Testis (tissue), 3 donors: ENCODE measurements around the gene ZNF740. TPM values are rescaled to one million over a fixed set of nuclear protein-coding genes. Genes with fewer than 3 reads are reported as not detected.

Experiments
- DNase-seq: peaks from one replicate; pipeline ENCODE4 v3.0.0-alpha.2; 2019
- H3K27ac ChIP-seq, 2 donors: fragments of 200-600 bp; sonication (generic); one replicate each; pipeline ENCODE4 v1.5.1; 2019
- H3K27me3 ChIP-seq: fragments of 200-600 bp; sonication (generic); one replicate; pipeline ENCODE4 v1.5.1; 2019
- H3K36me3 ChIP-seq: fragments of 200-600 bp; sonication (generic); one replicate; pipeline ENCODE4 v1.5.1; 2017; ENCODE audit warnings: low read depth; ENCODE audit errors: missing control alignments
- H3K4me1 ChIP-seq: fragments of 200-600 bp; sonication (generic); one replicate; pipeline ENCODE4 v1.5.1; 2019
- H3K4me3 ChIP-seq, 2 donors: fragments of 200-600 bp; sonication (generic); one replicate each; pipeline ENCODE4 v1.5.1; 2017 to 2019
- H3K9me3 ChIP-seq: fragments of 200-600 bp; sonication (generic); one replicate; pipeline ENCODE4 v1.5.1; 2017
- CTCF ChIP-seq, 3 experiments: fragments of 450-650 bp in 2 of 3; fragments of 200-600 bp in 1 of 3; sonication (generic) in 1 of 3; IDR thresholded peaks; one replicate each; pipeline ENCODE4 v1.5.1; 2016 to 2019; ENCODE audit warnings: antibody characterized with exemption in 3 of 3, mild to moderate bottlenecking in 2 of 3, moderate library complexity in 1 of 3
- POLR2A ChIP-seq: fragments of 450-650 bp; IDR thresholded peaks from one replicate; pipeline ENCODE4 v1.6.1; 2017; ENCODE audit warnings: antibody characterized with exemption, mild to moderate bottlenecking, moderate library complexity
- WGBS, 2 donors: methylation state at CpG; one replicate each; pipeline ENCODE4 v1.1.5; 2018; 5-methylcytosine and 5-hydroxymethylcytosine counted together
- intact Hi-C: fragments of 100-400 bp; cut with DNase I; formaldehyde crosslinking; loops from one replicate; pipeline ENCODE4 v1.15.1; 2023; ENCODE audit warnings: low total_unique reads
- polyA plus RNA-seq: library from polyadenylated mRNA; stranded (reverse); fragments of 350-450 nt; fragmentation: Illumina TruSeq; extraction: RNeasy Lipid Tissue Mini Kit (QIAGEN cat#74804); gene quantifications from one replicate; pipeline ENCODE4 v1.2.3, GENCODE V29; 2014; ENCODE audit warnings: low read depth, low replicate concordance; ENCODE audit not compliant: insufficient read depth
- total RNA-seq, 2 donors: library from RNA; depleted of rRNA; stranded (reverse); fragments of >200 nt; gene quantifications; one replicate each; pipeline ENCODE4 v1.2.3, GENCODE V29; 2016

ZNF740 gene
- total and polyA plus RNA-seq, 3 donors from 2014 or later = 15.6 to 27.2 (median 19.8) TPM

GRCh38 chr12:53222806-53223261 lies 42.3 kb downstream of the ZNF740 start:
- Histone ChIP-seq H3K4me3 (no peak overlapping the region), H3K27me3 (no peaks in the 10 kb centered on the region), H3K4me1 (peaks cover 19% of the 10 kb centered on the region), H3K27ac (no peak overlapping the region), H3K36me3 (no peaks in the 10 kb centered on the region), H3K9me3 (no peaks in the 10 kb centered on the region)
- intact Hi-C loops = no loop called here
- WGBS, 2 donors = 54 to 62% methylated on average over 4 of the region's 4 CpGs
- TF ChIP-seq CTCF (IDR thresholded peaks at IDR 0.05) = no peak
- TF ChIP-seq POLR2A = no peak
- no peak for DNase-seq

GRCh38 chr12:53223389-53224060 lies 43.0 kb downstream of the ZNF740 start:
- Histone ChIP-seq H3K27me3 (no peaks in the 10 kb centered on the region), H3K4me3 (no peak overlapping the region), H3K27ac (no peak overlapping the region), H3K36me3 (no peaks in the 10 kb centered on the region), H3K4me1 (peaks cover 12% of the 10 kb centered on the region), H3K9me3 (no peaks in the 10 kb centered on the region)
- WGBS, 2 donors = 19 to 22% methylated on average over 16 of the region's 16 CpGs
- TF ChIP-seq CTCF (IDR thresholded peaks at IDR 0.05) = no peak
- TF ChIP-seq POLR2A = no peak
- DNase-seq = no peak
- intact Hi-C loops = no loop called here

- Histone ChIP-seq H3K27me3 (no peaks in the 10 kb centered on the region), H3K36me3 (no peaks in the 10 kb centered on the region), H3K4me1 (peaks cover 12% of the 10 kb centered on the region), H3K4me3 (no peak overlapping the region), H3K27ac (no peak overlapping the region), H3K9me3 (no peaks in the 10 kb centered on the region)
- TF ChIP-seq CTCF (IDR thresholded peaks at IDR 0.05) = no peak
- no peak for TF ChIP-seq POLR2A
- 77 to 78% methylated on average over 11 of the region's 11 CpGs for WGBS, 2 donors
- no peak for DNase-seq
- intact Hi-C loops = no loop called here
Observed at GRCh38 chr12:53224061-53224896, 43.8 kb downstream of the ZNF740 start.

- Histone ChIP-seq H3K27ac (no peak overlapping the region), H3K9me3 (no peaks in the 10 kb centered on the region), H3K36me3 (no peaks in the 10 kb centered on the region), H3K27me3 (no peaks in the 10 kb centered on the region), H3K4me3 (no peak overlapping the region), H3K4me1 (peaks cover 12% of the 10 kb centered on the region)
- 85% methylated on average over 10 of the region's 10 CpGs for WGBS, 2 donors
- DNase-seq = no peak
- intact Hi-C loops = no loop called here
- TF ChIP-seq CTCF (IDR thresholded peaks at IDR 0.05) = no peak
- TF ChIP-seq POLR2A = no peak
Observed at GRCh38 chr12:53224897-53225634, 44.5 kb downstream of the ZNF740 start.
